ENCODE results near the gene KIF12.

Gene KIF12

GRCh38 chr9:114072184-114073140 is 26.6 kb downstream of the KIF12 start:
- peak; percentile 83 for DNase-seq (ENCODE audit: low spot score)
- Histone ChIP-seq H3K4me3 (no peak overlapping the region), H3K27ac (peak overlapping the region; percentile 45 to 69)
- TF ChIP-seq, protein P1, sequence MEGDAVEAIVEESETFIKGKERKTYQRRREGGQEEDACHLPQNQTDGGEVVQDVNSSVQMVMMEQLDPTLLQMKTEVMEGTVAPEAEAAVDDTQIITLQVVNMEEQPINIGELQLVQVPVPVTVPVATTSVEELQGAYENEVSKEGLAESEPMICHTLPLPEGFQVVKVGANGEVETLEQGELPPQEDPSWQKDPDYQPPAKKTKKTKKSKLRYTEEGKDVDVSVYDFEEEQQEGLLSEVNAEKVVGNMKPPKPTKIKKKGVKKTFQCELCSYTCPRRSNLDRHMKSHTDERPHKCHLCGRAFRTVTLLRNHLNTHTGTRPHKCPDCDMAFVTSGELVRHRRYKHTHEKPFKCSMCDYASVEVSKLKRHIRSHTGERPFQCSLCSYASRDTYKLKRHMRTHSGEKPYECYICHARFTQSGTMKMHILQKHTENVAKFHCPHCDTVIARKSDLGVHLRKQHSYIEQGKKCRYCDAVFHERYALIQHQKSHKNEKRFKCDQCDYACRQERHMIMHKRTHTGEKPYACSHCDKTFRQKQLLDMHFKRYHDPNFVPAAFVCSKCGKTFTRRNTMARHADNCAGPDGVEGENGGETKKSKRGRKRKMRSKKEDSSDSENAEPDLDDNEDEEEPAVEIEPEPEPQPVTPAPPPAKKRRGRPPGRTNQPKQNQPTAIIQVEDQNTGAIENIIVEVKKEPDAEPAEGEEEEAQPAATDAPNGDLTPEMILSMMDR (IDR thresholded peaks at IDR 0.05): no peak

GRCh38 chr9:114071197-114071795 is 27.8 kb downstream of the KIF12 start:
- Histone ChIP-seq H3K4me3 (no peak overlapping the region), H3K27ac (no peak overlapping the region)
- no peak for DNase-seq (ENCODE audit: low spot score)
- TF ChIP-seq, protein P1 (IDR thresholded peaks at IDR 0.05): no peak

GRCh38 chr9:114070188-114071103 is 28.6 kb downstream of the KIF12 start:
- Histone ChIP-seq H3K4me3 (no peak overlapping the region), H3K27ac (no peak overlapping the region)
- no peak for DNase-seq (ENCODE audit: low spot score)
- TF ChIP-seq, protein P1 (IDR thresholded peaks at IDR 0.05): no peak

DNA sequence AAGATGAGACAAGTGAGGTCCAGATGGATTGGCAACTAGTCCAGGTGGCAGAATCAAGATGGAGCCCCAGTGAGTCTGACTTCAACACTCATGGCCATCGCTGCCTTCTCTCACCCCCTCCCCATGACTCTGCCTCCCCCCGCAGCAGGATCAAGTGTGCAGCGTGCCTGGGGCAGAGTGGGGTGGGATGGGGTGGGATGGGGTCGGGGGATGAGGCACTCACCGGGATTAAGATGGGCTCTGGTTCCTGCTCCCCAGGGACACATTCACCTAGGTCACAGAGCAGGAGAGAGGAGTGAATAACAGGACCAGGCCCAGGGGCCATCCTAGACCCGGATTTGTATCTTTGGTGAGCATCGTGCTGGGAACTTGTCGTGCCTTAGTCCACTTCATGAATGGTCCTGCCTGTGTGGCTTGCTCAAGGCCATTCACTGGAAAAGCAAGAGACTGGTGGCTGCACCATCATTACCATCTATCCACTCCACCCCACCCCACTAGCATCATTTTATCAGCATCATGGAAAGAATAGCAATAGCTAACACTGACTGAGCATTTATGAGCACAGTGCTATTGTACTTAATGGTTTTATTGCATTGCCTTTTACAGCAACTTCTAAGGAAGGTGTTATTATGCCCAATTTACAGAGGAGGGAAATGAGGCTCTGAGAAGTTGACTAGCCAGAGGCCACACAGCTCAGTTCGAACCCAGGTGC is 29.5 kb downstream of the KIF12 start:
- DNase-seq (ENCODE audit: low spot score): no peak
- no peak overlapping the region for H3K4me3 ChIP-seq
- TF ChIP-seq, protein P1 (IDR thresholded peaks at IDR 0.05): no peak

DNA sequence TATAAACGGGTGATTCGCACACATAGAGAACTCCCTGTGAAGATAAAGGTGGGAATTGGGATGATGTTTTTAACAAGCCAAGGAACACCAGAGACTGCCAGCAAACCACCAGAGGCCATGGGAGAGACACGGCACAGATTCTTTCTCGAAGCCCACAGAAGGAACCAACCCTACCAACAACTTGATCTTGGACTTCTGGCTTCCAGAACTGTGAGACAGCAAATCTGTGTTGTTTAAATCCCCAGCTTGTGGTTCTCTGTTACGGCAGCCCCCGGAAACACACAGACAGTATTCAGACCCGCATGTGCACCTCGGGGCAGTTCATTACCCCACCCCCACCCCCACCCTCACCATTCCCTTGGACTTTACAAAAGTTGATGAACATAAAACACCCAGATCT is 33.8 kb downstream of the KIF12 start:
- Histone ChIP-seq H3K4me3 (no peak overlapping the region), H3K27ac (no peak overlapping the region)
- no peak for DNase-seq (ENCODE audit: low spot score)
- TF ChIP-seq, protein P1 (IDR thresholded peaks at IDR 0.05): no peak

More for the DNA sequence above, 29.5 kb downstream of the KIF12 start:
- no peak overlapping the region for H3K27ac ChIP-seq

GRCh38 chr9:114061830-114062474 is 37.1 kb downstream of the KIF12 start:
- Histone ChIP-seq H3K4me3 (no peak overlapping the region), H3K27ac (no peak overlapping the region)
- no peak for DNase-seq (ENCODE audit: low spot score)
- TF ChIP-seq, protein P1 (IDR thresholded peaks at IDR 0.05): no peak

Measured in coronary artery (tissue), 2 donors.